Measurements from ENCODE around the gene ITSN1.
"Not testable (repeated sequence)": the region's sequence is repeated elsewhere in the genome, so short reads cannot be mapped to it uniquely, and the experiment has no call there.

DNA sequence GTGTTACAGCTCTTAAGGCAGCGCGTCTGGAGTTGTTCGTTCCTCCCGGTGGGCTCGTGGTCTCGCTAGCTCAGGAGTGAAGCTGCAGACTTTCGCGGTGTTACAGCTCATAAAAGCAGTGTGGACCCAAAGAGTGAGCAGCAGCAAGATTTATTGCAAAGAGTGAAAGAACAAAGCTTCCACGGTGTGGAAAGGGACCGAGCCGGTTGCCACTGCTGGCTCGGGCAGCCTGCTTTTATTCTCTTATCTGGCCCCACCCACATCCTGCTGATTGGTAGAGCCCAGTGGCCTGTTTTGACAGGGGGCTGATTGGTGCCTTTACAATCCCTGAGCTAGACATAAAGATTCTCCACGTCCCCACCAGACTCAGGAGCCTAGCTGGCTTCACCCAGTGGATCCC lies 225.6 kb downstream of the ITSN1 start:
- TF ChIP-seq, protein P1, sequence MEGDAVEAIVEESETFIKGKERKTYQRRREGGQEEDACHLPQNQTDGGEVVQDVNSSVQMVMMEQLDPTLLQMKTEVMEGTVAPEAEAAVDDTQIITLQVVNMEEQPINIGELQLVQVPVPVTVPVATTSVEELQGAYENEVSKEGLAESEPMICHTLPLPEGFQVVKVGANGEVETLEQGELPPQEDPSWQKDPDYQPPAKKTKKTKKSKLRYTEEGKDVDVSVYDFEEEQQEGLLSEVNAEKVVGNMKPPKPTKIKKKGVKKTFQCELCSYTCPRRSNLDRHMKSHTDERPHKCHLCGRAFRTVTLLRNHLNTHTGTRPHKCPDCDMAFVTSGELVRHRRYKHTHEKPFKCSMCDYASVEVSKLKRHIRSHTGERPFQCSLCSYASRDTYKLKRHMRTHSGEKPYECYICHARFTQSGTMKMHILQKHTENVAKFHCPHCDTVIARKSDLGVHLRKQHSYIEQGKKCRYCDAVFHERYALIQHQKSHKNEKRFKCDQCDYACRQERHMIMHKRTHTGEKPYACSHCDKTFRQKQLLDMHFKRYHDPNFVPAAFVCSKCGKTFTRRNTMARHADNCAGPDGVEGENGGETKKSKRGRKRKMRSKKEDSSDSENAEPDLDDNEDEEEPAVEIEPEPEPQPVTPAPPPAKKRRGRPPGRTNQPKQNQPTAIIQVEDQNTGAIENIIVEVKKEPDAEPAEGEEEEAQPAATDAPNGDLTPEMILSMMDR (IDR thresholded peaks at IDR 0.05), result not testable (repeated sequence)
- TF ChIP-seq ZFX (IDR thresholded peaks at IDR 0.05; ENCODE audit: borderline replicate concordance), result not testable (repeated sequence)
